Measurements from ENCODE around the gene SERAC1.

SERAC1 gene

GRCh38 chr6:158086054-158086503 is 82.0 kb downstream of the SERAC1 start:
- H3K27me3 Mint-ChIP-seq (ENCODE audit: low read depth) = no peaks in the 10 kb centered on the region
- H3K4me3 Mint-ChIP-seq = no peak overlapping the region
- H3K36me3 Mint-ChIP-seq (ENCODE audit: low read depth) = peaks cover 54% of the 10 kb centered on the region
- peak overlapping the region; percentile 59 to 78 (median 60) for H3K27ac Mint-ChIP-seq
- no peaks in the 10 kb centered on the region for H3K4me1 Mint-ChIP-seq
- no peaks in the 10 kb centered on the region for H3K9me3 Mint-ChIP-seq
- no peak for TF ChIP-seq CTCF (IDR thresholded peaks at IDR 0.05; ENCODE audit: unreplicated experiment in 3 of 3)

- H3K9me3 Mint-ChIP-seq = no peaks in the 10 kb centered on the region
- TF ChIP-seq CTCF (IDR thresholded peaks at IDR 0.05; ENCODE audit: unreplicated experiment in 3 of 3) = no peak
- no peak overlapping the region for H3K27ac Mint-ChIP-seq
- no peaks in the 10 kb centered on the region for H3K27me3 Mint-ChIP-seq (ENCODE audit: low read depth)
- peaks cover 61% of the 10 kb centered on the region for H3K36me3 Mint-ChIP-seq (ENCODE audit: low read depth)
- no peaks in the 10 kb centered on the region for H3K4me1 Mint-ChIP-seq
- H3K4me3 Mint-ChIP-seq = no peak overlapping the region
Measured at GRCh38 chr6:158085261-158086053, 82.6 kb downstream of the SERAC1 start.

- Mint-ChIP-seq H3K9me3 (no peaks in the 10 kb centered on the region), H3K4me3 (no peak overlapping the region), H3K4me1 (no peaks in the 10 kb centered on the region), H3K36me3 (ENCODE audit: low read depth) (peaks cover 50% of the 10 kb centered on the region), H3K27ac (no peak overlapping the region), H3K27me3 (ENCODE audit: low read depth) (no peaks in the 10 kb centered on the region)
- no peak for TF ChIP-seq CTCF (IDR thresholded peaks at IDR 0.05; ENCODE audit: unreplicated experiment in 3 of 3)
Measured at GRCh38 chr6:158083455-158084325, 84.4 kb downstream of the SERAC1 start.

- Mint-ChIP-seq H3K27ac (no peak overlapping the region), H3K4me1 (no peaks in the 10 kb centered on the region), H3K36me3 (ENCODE audit: low read depth) (peaks cover 52% of the 10 kb centered on the region), H3K27me3 (ENCODE audit: low read depth) (no peaks in the 10 kb centered on the region), H3K4me3 (no peak overlapping the region), H3K9me3 (no peaks in the 10 kb centered on the region)
- no peak for TF ChIP-seq CTCF (IDR thresholded peaks at IDR 0.05; ENCODE audit: unreplicated experiment in 3 of 3)
Measured at GRCh38 chr6:158081657-158081935, 86.5 kb downstream of the SERAC1 start.

- TF ChIP-seq CTCF (IDR thresholded peaks at IDR 0.05; ENCODE audit: unreplicated experiment in 3 of 3) = no peak
- Mint-ChIP-seq H3K27me3 (ENCODE audit: low read depth) (no peaks in the 10 kb centered on the region), H3K4me1 (no peaks in the 10 kb centered on the region), H3K36me3 (ENCODE audit: low read depth) (peaks cover 54% of the 10 kb centered on the region), H3K9me3 (no peaks in the 10 kb centered on the region), H3K4me3 (no peak overlapping the region), H3K27ac (no peak overlapping the region)
Measured at GRCh38 chr6:158080849-158081656, 87.0 kb downstream of the SERAC1 start.

Data from nephron (organoid).